GM19468 (cell line): Measurements from ENCODE around the gene MAGEA9B.
"Not testable (repeated sequence)": the region's sequence is repeated elsewhere in the genome, so short reads cannot be mapped to it uniquely, and the experiment has no call there.

Source experiments
- ATAC-seq: cut with Tn5 transposase; IDR thresholded peaks from one replicate; pipeline ENCODE4 v1.9.1; 2021; ENCODE audit warnings: mild to moderate bottlenecking, moderate library complexity, moderate number of reproducible peaks; ENCODE audit not compliant: unreplicated experiment; ENCODE audit errors: extremely low read depth

The MAGEA9B gene

GRCh38 chrX:149587359-149587758 lies at the start of gene MAGEA9B:
Gene MAGEA9B (minus strand): TSS chrX:149587459. CDS start chrX:149583179, 4,280 bp downstream.
- ATAC-seq: not testable (repeated sequence)

GRCh38 chrX:149633511-149633910 lies 46.3 kb upstream of the MAGEA9B start:
- ATAC-seq: no peak

- ATAC-seq: peak; percentile 71
Observed at GRCh38 chrX:149631234-149632165, 44.2 kb upstream of the MAGEA9B start, which contains the start of gene TMEM185A. Gene TMEM185A (minus strand): TSS chrX:149631792. CDS start chrX:149631580, 212 bp downstream.

- no peak for ATAC-seq
Observed at GRCh38 chrX:149630681-149631233, 43.5 kb upstream of the MAGEA9B start.

- no peak for ATAC-seq
Observed at GRCh38 chrX:149629730-149630387, 42.6 kb upstream of the MAGEA9B start.

GRCh38 chrX:149628768-149629167 lies 41.5 kb upstream of the MAGEA9B start:
- ATAC-seq: no peak

- ATAC-seq: no peak
Observed at GRCh38 chrX:149628280-149628679, 41.0 kb upstream of the MAGEA9B start.

GRCh38 chrX:149626829-149627228 lies 39.6 kb upstream of the MAGEA9B start:
- ATAC-seq: not testable (repeated sequence)

- not testable (repeated sequence) for ATAC-seq
Observed at GRCh38 chrX:149619662-149620061, 32.4 kb upstream of the MAGEA9B start.

- no peak for ATAC-seq
Observed at GRCh38 chrX:149618871-149619270, 31.6 kb upstream of the MAGEA9B start.

- ATAC-seq: no peak
Observed at GRCh38 chrX:149611623-149612175, 24.4 kb upstream of the MAGEA9B start.

GRCh38 chrX:149610511-149610910 lies 23.3 kb upstream of the MAGEA9B start:
- no peak for ATAC-seq

GRCh38 chrX:149607699-149608098 lies 20.4 kb upstream of the MAGEA9B start:
- no peak for ATAC-seq

GRCh38 chrX:149605248-149605885 lies 18.1 kb upstream of the MAGEA9B start:
- ATAC-seq: not testable (repeated sequence)

- not testable (repeated sequence) for ATAC-seq
Observed at GRCh38 chrX:149598603-149599002, 11.3 kb upstream of the MAGEA9B start.

- not testable (repeated sequence) for ATAC-seq
Observed at GRCh38 chrX:149595943-149596342, 8.7 kb upstream of the MAGEA9B start.

- not testable (repeated sequence) for ATAC-seq
Observed at GRCh38 chrX:149595214-149595613, 8.0 kb upstream of the MAGEA9B start, which contains the start of gene HSFX2. Gene HSFX2 (minus strand): TSS chrX:149595314. CDS start chrX:149594700, 614 bp downstream.

GRCh38 chrX:149590993-149591392 lies 3.7 kb upstream of the MAGEA9B start:
- ATAC-seq: not testable (repeated sequence)

GRCh38 chrX:149585631-149586030 lies 1.6 kb downstream of the MAGEA9B start:
- ATAC-seq: not testable (repeated sequence)

- ATAC-seq: peak; percentile 98
Observed at GRCh38 chrX:149573456-149573855, 13.8 kb downstream of the MAGEA9B start.
